ENCODE data around the gene TDRD10. TPM values are rescaled to one million over a fixed set of nuclear protein-coding genes. Genes with fewer than 3 reads are reported as not detected.

The TDRD10 gene
- total and polyA plus RNA-seq, 4 donors: 0.23 to 1.5 (median 0.78) TPM

GRCh38 chr1:154577346-154578057 is 75.5 kb downstream of the TDRD10 start (continued):
- TF ChIP-seq GABPA (IDR thresholded peaks at IDR 0.05 in 1 of 2, conservative IDR thresholded peaks at IDR 0.05 in 1 of 2): no peak

GRCh38 chr1:154578058-154578418 is 76.0 kb downstream of the TDRD10 start:
- Histone ChIP-seq H3K27me3 (ENCODE audit: control insufficient read depth in 4 of 4, insufficient read depth in 4 of 4, low read length in 3 of 4) (no peaks in the 10 kb centered on the region), H3K36me3 (ENCODE audit: control insufficient read depth in 4 of 4, insufficient read depth in 3 of 4, low read depth in 1 of 4, low read length in 3 of 4) (peaks cover 14 to 45% (median 38%) of the 10 kb centered on the region in 4 donors), H3K4me3 (ENCODE audit: low read depth in 1 of 3, low read length in 3 of 3) (no peak overlapping the region), H3K9me3 (ENCODE audit: control insufficient read depth in 4 of 4, low read length in 3 of 4) (no peaks in the 10 kb centered on the region), H3K4me1 (ENCODE audit: control insufficient read depth in 4 of 4, insufficient read depth in 4 of 4, low read length in 3 of 4) (no peaks in the 10 kb centered on the region), H3K9ac (ENCODE audit: low read depth in 1 of 2, low read length in 2 of 2) (no peak overlapping the region), H3K27ac (ENCODE audit: low read depth in 1 of 2, low read length in 2 of 2) (no peak overlapping the region)
- no peak for DNase-seq (ENCODE audit: low spot score)
- TF ChIP-seq FOXA1 (IDR thresholded peaks at IDR 0.05) (no peak), SP1 (IDR thresholded peaks at IDR 0.05) (peak; percentile 31), HNF4G (IDR thresholded peaks at IDR 0.05) (no peak), EGR1 (IDR thresholded peaks at IDR 0.05; ENCODE audit: low read depth in 2 of 2) (no peak), YY1 (IDR thresholded peaks at IDR 0.05) (no peak), TAF1 (conservative IDR thresholded peaks at IDR 0.05) (no peak), HNF4A (conservative IDR thresholded peaks at IDR 0.05) (no peak), FOXA2 (IDR thresholded peaks at IDR 0.05) (no peak), RAD21 (IDR thresholded peaks at IDR 0.05) (peak in 1 of 2 donors; percentile 4), MAX (IDR thresholded peaks at IDR 0.05) (no peak), REST (IDR thresholded peaks at IDR 0.05) (no peak), GABPA (IDR thresholded peaks at IDR 0.05 in 1 of 2, conservative IDR thresholded peaks at IDR 0.05 in 1 of 2) (no peak), RXRA (IDR thresholded peaks at IDR 0.05) (peak; percentile 10 to 34), CTCF (IDR thresholded peaks at IDR 0.05; ENCODE audit: low read depth, low read length, missing input control) (no peak), NR2F2 (IDR thresholded peaks at IDR 0.05) (no peak), JUND (IDR thresholded peaks at IDR 0.05) (no peak)
- TF ChIP-seq, protein P1, sequence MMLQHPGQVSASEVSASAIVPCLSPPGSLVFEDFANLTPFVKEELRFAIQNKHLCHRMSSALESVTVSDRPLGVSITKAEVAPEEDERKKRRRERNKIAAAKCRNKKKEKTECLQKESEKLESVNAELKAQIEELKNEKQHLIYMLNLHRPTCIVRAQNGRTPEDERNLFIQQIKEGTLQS (IDR thresholded peaks at IDR 0.05): no peak
- TF ChIP-seq, protein P2, sequence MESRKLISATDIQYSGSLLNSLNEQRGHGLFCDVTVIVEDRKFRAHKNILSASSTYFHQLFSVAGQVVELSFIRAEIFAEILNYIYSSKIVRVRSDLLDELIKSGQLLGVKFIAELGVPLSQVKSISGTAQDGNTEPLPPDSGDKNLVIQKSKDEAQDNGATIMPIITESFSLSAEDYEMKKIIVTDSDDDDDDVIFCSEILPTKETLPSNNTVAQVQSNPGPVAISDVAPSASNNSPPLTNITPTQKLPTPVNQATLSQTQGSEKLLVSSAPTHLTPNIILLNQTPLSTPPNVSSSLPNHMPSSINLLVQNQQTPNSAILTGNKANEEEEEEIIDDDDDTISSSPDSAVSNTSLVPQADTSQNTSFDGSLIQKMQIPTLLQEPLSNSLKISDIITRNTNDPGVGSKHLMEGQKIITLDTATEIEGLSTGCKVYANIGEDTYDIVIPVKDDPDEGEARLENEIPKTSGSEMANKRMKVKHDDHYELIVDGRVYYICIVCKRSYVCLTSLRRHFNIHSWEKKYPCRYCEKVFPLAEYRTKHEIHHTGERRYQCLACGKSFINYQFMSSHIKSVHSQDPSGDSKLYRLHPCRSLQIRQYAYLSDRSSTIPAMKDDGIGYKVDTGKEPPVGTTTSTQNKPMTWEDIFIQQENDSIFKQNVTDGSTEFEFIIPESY (IDR thresholded peaks at IDR 0.05): no peak
- 69% methylated on average over 6 of the region's 6 CpGs for WGBS

All from liver (tissue), 9 donors.